H54 (cell line): ENCODE data around the gene HNMT.
"Not testable (repeated sequence)": the region's sequence is repeated elsewhere in the genome, so short reads cannot be mapped to it uniquely, and the experiment has no call there.

ENCODE experiments used
- DNase-seq: peaks from one replicate; pipeline ENCODE4 v3.0.0; 2011; ENCODE audit warnings: low spot score, mixed read lengths; ENCODE audit not compliant: insufficient read length
- FAIRE-seq: peaks from 3 replicates; lab custom pipeline; 2011; peaks lifted over from hg19 to GRCh38; lab: Jason Lieb, UNC
- POLR2A ChIP-seq: IDR thresholded peaks from 2 replicates; pipeline ENCODE4 v1.6.1; 2011; ENCODE audit warnings: low read depth, mild to moderate bottlenecking, low read length

HNMT gene

GRCh38 chr2:137973280-137973679, 9.0 kb downstream of the HNMT start:
- peak; percentile 53 for FAIRE-seq
- no peak for DNase-seq
- TF ChIP-seq POLR2A, result no peak

GRCh38 chr2:137975280-137976271, 11.3 kb downstream of the HNMT start:
- no peak for DNase-seq
- FAIRE-seq, result no peak

DNA sequence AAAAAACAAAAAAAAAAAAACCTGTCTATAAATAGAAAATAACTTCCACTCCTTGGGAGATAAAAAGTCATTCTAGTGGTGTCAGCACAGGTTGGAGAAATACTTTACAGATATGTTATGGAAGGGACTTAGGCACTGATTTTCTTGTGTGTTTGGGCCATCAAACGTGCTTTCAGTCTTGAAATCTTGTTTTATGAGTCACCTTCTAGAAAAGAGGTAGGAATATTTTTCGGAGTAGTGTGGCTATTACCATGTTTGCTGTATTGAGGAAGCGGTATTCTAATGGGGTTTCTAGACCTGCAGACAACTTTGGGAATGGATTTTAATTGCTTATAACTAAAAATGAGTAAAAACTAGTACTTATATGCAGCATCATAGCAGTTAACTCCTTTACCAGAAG, 12.0 kb downstream of the HNMT start:
- no peak for TF ChIP-seq POLR2A
- FAIRE-seq (no peak), DNase-seq (no peak)

More at GRCh38 chr2:137975280-137976271, 11.3 kb downstream of the HNMT start:
- no peak for TF ChIP-seq POLR2A

GRCh38 chr2:137977790-137978189, 13.5 kb downstream of the HNMT start:
- no peak for TF ChIP-seq POLR2A
- no peak for FAIRE-seq
- no peak for DNase-seq

GRCh38 chr2:137980459-137980858, 16.2 kb downstream of the HNMT start:
- FAIRE-seq (no peak), DNase-seq (no peak)
- no peak for TF ChIP-seq POLR2A

GRCh38 chr2:137981112-137981656, 16.9 kb downstream of the HNMT start:
- FAIRE-seq, result no peak
- no peak for DNase-seq
- no peak for TF ChIP-seq POLR2A

DNA sequence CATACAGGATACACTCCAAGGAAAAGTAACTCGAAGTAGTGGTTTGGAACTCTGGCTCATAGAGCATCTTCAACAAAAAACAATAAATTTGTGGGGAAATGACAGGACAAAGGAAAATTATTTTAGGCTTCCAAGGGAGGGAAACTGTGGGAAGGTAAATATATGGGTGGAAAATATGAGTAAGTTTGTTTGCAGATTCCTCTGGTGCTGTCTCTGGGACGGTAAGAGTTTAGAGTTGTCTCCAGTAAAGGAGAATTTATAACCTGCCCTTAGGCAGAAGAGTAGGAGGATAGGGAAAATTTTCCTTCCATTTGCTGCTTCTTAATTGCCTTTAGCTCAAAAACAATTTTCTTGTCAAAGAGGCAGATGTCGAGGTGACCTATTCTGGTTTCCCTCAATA, 19.3 kb downstream of the HNMT start:
- no peak for TF ChIP-seq POLR2A
- FAIRE-seq (no peak), DNase-seq (no peak)

- no peak for FAIRE-seq
- no peak for DNase-seq
- no peak for TF ChIP-seq POLR2A
Measured at GRCh38 chr2:137986268-137986667, 22.0 kb downstream of the HNMT start.

- FAIRE-seq (no peak), DNase-seq (no peak)
- no peak for TF ChIP-seq POLR2A
Measured at GRCh38 chr2:137987011-137987410, 22.7 kb downstream of the HNMT start.

DNA sequence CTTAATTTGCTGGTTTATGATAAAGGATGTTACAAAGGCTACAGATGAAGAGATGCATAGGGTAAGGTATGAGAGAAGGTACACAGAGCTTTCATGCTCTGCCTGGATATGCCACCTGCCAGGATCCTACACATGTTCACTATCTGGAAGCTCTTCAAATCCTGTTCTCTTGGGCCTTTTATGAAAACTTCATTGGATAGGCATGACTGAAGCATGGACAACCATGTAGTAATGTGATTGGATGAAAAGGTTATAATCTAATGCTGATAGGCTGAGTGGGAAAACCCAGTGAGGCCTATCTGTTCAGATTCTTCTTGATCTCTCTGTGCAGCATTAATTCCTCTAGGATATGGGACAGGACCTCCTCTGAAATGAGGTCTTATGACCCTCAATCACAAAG, 26.8 kb downstream of the HNMT start:
- DNase-seq, result no peak
- FAIRE-seq, result no peak
- TF ChIP-seq POLR2A, result no peak

DNA sequence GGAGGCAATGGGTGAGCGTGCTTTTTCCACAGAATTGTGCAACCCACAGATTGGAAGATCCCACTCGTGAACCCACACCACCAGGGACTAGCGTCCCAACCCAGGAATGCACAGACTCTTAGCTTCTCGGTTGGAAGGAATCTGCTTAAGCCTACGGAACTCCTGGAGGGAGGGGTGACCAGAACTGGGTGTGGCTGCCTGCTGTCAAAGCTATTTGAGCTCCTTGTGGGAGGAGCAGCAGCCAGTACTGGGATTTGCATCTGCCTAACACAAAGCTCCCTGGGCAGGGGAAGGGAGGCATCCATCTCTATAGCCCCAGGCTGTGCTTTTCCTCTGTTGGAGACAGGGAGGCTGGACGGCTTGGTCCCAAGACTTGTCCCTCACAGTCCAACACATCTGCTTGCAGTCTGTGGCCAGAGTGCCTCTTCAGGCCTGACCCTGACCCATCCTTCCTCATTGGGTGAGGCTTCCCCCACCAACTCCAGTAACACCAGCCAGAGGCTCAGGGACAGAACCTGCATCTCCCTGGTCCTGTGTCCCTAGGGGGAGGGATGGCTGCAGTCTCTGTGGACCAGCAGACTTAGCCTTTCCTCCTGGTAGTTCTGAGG, 27.9 kb downstream of the HNMT start:
- TF ChIP-seq POLR2A, result no peak
- DNase-seq (no peak), FAIRE-seq (no peak)

DNA sequence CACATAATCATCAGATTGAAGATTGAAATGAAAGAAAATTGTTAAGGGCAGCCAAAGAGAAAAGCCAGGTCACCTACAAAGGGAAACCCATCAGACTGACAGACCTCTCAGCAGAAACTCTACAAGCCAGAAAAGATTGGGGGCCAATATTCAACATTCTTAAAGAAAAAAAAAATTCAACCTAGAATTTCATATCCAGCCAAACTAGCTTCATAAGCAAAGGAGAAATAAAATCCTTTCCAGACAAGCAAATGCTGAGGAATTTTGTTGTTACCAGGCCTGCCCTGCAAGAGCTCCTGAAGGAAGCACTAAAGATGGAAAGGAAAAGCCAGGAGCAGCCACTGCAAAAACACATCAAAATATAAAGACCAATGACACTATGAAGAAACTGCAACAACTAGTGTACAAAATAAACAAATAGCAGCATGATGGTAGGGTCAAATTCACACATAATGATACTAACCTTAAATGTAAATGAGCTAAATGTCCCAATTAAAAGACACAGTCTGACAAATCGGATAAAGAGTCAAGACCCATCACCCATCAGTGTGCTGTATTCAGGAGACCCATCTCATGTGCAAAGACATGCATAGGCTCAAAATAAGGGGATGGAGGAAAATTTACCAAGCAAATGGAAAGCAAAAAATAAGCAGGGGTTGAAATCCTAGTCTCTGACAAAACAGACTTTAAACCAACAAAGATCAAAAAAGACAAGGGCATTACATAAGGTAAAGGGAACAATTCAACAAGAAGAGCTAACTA, 29.6 kb downstream of the HNMT start:
- not testable (repeated sequence) for DNase-seq, FAIRE-seq

DNA sequence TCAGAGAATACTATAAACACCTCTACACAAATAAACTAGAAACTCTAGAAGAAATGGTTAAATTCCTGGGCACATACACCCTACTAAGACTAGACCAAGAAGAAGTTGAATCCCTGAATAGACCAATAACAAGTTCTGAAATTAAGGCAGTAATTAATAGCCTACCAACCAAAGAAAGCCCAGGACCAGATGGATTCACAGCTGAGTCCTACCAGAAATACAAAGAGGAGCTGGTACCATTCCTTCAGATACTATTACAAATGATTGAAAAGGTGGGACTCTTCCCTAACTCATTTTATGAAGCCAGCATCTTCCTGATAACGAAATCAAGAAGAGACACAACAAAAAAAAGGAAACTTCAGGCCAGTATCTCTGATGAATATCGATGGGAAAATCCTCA, 31.1 kb downstream of the HNMT start:
- FAIRE-seq, DNase-seq: not testable (repeated sequence)

DNA sequence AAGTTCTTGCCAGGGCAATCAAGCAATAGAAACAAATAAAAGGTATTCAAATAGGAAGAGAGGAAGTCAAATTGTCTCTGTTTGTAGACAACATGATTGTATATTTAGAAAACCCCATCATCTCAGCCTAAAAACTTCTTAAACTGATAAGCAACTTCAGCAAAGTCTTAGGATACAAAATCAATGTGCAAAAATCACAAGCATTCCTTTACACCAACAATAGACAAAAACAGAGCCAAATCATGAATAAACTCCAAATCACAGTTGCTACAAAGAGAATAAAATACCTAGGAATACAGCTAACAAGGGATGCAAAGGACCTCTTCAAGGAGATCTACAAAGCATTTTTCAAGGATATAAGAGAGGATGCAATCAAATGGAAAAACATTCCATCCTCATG, 31.9 kb downstream of the HNMT start:
- not testable (repeated sequence) for FAIRE-seq

More for the DNA sequence above, 31.9 kb downstream of the HNMT start:
- not testable (repeated sequence) for DNase-seq
